Raji (cell line): ENCODE measurements around the gene SLITRK2.

Experiments used
- POLR2A ChIP-seq: IDR thresholded peaks from 2 replicates; pipeline ENCODE4 v1.6.1; 2011; ENCODE audit warnings: low read depth, low read length, control low read depth; ENCODE audit not compliant: insufficient read depth

Gene SLITRK2

DNA sequence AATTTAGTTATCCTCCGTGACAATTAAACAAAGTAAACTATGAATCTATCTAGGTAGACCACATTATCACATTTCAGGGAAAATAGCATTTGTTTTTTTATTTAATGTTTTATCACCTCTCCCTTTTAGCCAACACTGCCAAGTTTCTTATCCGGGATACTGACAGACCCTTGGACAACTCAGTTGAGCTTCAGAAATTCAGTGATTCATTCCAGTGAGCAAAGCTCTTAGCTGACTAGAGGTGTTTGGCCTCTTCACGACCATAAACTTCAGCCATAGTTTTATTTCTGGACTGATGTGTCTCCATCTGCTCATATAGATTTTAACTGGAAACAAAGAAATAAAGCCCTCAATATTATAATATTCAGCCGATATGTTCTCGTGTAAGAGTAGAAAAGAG, 15.2 kb downstream of the SLITRK2 start:
- TF ChIP-seq POLR2A, result no peak

- TF ChIP-seq POLR2A, result no peak
These were observed 22.9 kb downstream of the SLITRK2 start for GRCh38 chrX:145840531-145840930.

DNA sequence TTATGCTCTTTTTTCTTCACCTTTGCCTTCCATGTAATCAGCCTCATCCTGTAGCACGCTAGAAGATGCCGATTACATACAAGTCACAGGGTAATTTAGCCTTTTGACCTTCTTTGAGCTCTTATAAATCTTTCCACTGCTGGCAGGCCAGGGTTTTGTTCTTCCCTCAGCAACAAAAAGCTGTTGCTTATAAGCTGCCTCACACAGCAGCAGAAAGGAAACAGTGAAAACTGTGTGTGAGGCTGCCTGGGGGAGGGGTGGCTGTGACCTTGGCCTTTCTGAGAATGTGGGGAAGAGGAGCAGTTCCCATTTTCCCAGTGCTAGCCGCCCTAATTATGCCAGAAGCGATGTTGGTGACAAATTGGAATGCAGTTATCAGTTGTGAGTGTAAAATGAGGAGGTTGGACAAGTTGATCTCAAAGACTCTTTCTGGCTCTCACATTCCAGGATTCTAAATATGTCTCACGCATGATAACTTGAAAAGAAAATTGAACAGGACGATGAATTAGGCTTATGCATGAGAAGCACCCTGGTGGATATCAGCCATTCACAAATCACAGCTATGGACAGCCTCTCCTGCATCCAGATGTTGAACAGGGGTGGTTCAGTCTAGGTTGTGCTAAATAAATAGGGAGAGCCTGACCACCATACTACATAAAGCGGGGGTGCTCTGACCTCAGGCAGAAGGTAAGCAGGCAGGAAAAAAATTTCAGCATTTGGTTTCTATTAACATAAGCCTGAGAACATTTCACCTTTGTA, 25.7 kb downstream of the SLITRK2 start:
- no peak for TF ChIP-seq POLR2A

GRCh38 chrX:145844886-145845285, 27.3 kb downstream of the SLITRK2 start:
- no peak for TF ChIP-seq POLR2A

- TF ChIP-seq POLR2A, result no peak
These were observed 30.8 kb downstream of the SLITRK2 start for GRCh38 chrX:145848448-145848847.

GRCh38 chrX:145848857-145849256, 31.2 kb downstream of the SLITRK2 start:
- TF ChIP-seq POLR2A, result no peak

GRCh38 chrX:145853181-145853580, 35.6 kb downstream of the SLITRK2 start:
- no peak for TF ChIP-seq POLR2A

- no peak for TF ChIP-seq POLR2A
These were observed 38.6 kb downstream of the SLITRK2 start for GRCh38 chrX:145856181-145856580.

DNA sequence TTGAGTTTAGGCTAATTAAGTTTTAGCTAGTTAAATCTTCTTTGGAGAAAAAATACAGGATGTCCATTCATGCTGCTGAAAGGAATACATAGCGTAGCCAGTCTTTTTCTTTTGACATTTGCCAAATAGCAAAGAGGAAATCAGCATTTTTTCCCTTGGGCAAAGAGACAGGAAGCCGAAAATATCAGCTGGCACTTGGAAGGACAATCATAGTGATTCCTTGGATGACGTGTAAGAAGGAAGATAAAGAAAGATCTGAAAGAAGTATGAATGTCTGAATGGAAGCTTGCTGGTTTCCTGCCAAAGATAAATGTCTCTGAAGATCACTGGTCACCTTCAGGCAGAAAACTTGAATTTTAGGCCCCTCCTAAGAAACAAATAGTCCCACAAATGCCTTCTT, 44.2 kb downstream of the SLITRK2 start:
- no peak for TF ChIP-seq POLR2A

- no peak for TF ChIP-seq POLR2A
These were observed 47.5 kb downstream of the SLITRK2 start for GRCh38 chrX:145865082-145865481.
